Stimulated activated CD4-positive, alpha-beta T cell treated with anti-CD3 and anti-CD28 coated beads, Interleukin-2, amount 100 ng/mL, for 48 hours (primary cell): ENCODE measurements around the gene ARF6.
"Not testable (repeated sequence)": the region's sequence is repeated elsewhere in the genome, so short reads cannot be mapped to it uniquely, and the experiment has no call there.

Experiments used
- DNase-seq, 2 donors: peaks; one replicate each; pipeline ENCODE4 v3.0.0-alpha.2; 2020

Gene ARF6

GRCh38 chr14:49909016-49909415 lies 16.1 kb downstream of the ARF6 start:
- no peak for DNase-seq

GRCh38 chr14:49915085-49915484 lies 22.2 kb downstream of the ARF6 start:
- no peak for DNase-seq

GRCh38 chr14:49918706-49919105 lies 25.8 kb downstream of the ARF6 start:
- no peak for DNase-seq

- no peak for DNase-seq
Measured at GRCh38 chr14:49919825-49920659, 27.2 kb downstream of the ARF6 start.

- DNase-seq = no peak
Measured at GRCh38 chr14:49920935-49921334, 28.1 kb downstream of the ARF6 start.

GRCh38 chr14:49921401-49921800 lies 28.5 kb downstream of the ARF6 start:
- no peak for DNase-seq

- no peak for DNase-seq
Measured at GRCh38 chr14:49923442-49923841, 30.6 kb downstream of the ARF6 start.

GRCh38 chr14:49923881-49924280 lies 31.0 kb downstream of the ARF6 start:
- no peak for DNase-seq

- DNase-seq = no peak
Measured at GRCh38 chr14:49924852-49925251, 32.0 kb downstream of the ARF6 start.

- no peak for DNase-seq
Measured at GRCh38 chr14:49926803-49927202, 33.9 kb downstream of the ARF6 start.

GRCh38 chr14:49928015-49928414 lies 35.1 kb downstream of the ARF6 start:
- no peak for DNase-seq

GRCh38 chr14:49930720-49931119 lies 37.8 kb downstream of the ARF6 start:
- no peak for DNase-seq

- no peak for DNase-seq
Measured at GRCh38 chr14:49931523-49931922, 38.6 kb downstream of the ARF6 start.

- DNase-seq = no peak
Measured at GRCh38 chr14:49933128-49933527, 40.2 kb downstream of the ARF6 start.

- no peak for DNase-seq
Measured at GRCh38 chr14:49933704-49934103, 40.8 kb downstream of the ARF6 start.

- no peak for DNase-seq
Measured at GRCh38 chr14:49934646-49935045, 41.8 kb downstream of the ARF6 start.

- DNase-seq = no peak
Measured at GRCh38 chr14:49935526-49935925, 42.6 kb downstream of the ARF6 start.

- DNase-seq = not testable (repeated sequence)
Measured at GRCh38 chr14:49936246-49936645, 43.4 kb downstream of the ARF6 start.

- not testable (repeated sequence) for DNase-seq
Measured at GRCh38 chr14:49936882-49937281, 44.0 kb downstream of the ARF6 start.

GRCh38 chr14:49939215-49939614 lies 46.3 kb downstream of the ARF6 start:
- DNase-seq = not testable (repeated sequence)

GRCh38 chr14:49939884-49940510 lies 47.1 kb downstream of the ARF6 start:
- no peak for DNase-seq

GRCh38 chr14:49940808-49941421 lies 48.0 kb downstream of the ARF6 start:
- no peak for DNase-seq

GRCh38 chr14:49942090-49942489 lies 49.2 kb downstream of the ARF6 start:
- DNase-seq = no peak

GRCh38 chr14:49944501-49944900 lies 51.6 kb downstream of the ARF6 start:
- no peak for DNase-seq
